GM10266 (cell line): ENCODE data around the gene AGXT.

Experiments used
- DNase-seq: peaks from one replicate; pipeline ENCODE4 v3.0.0; 2012; ENCODE audit errors: extremely low spot score
- TF ChIP-seq, protein P1 (sequence below): IDR thresholded peaks from 2 replicates; pipeline ENCODE4 v1.5.1; 2012; ENCODE audit warnings: mild to moderate bottlenecking, low read depth; ENCODE audit not compliant: control insufficient read depth, insufficient read depth; ENCODE audit errors: missing control alignments

AGXT gene

DNA sequence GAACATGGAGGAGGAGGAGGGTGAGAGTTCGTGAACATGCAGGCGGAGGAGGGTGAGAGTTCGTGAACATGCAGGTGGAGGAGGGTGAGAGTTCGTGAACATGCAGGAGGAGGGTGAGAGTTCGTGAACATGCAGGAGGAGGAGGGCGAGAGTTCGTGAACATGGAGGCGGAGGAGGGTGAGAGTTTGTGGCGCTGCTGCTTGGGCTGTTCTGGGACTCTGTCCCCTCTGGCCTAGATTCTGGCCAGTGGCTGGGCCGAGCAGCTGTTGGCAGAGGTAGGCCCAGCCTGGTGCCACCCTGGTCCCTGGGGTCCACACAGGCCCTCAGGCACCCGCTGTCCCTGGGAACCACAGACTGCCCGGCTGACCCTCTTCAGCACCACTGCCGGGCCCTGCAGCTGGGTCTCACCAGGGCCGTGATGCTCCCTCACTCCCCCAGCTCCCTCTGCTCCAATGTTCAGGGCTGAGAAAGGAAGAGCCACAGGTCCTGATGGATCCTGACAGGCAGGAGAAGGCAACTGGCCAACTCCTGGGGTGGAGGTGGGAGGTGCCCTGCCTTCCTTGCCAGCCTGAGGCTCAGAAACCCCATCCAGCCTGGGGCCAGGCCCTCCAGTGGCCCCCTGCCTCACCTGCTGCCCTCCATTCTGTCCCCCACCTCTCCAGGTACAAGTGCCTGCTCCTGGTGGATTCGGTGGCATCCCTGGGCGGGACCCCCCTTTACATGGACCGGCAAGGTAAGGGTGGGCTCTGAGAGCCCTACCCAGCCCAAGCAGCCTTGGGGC lies 3.9 kb downstream of the AGXT start:
- DNase-seq: no peak
- TF ChIP-seq, protein P1, sequence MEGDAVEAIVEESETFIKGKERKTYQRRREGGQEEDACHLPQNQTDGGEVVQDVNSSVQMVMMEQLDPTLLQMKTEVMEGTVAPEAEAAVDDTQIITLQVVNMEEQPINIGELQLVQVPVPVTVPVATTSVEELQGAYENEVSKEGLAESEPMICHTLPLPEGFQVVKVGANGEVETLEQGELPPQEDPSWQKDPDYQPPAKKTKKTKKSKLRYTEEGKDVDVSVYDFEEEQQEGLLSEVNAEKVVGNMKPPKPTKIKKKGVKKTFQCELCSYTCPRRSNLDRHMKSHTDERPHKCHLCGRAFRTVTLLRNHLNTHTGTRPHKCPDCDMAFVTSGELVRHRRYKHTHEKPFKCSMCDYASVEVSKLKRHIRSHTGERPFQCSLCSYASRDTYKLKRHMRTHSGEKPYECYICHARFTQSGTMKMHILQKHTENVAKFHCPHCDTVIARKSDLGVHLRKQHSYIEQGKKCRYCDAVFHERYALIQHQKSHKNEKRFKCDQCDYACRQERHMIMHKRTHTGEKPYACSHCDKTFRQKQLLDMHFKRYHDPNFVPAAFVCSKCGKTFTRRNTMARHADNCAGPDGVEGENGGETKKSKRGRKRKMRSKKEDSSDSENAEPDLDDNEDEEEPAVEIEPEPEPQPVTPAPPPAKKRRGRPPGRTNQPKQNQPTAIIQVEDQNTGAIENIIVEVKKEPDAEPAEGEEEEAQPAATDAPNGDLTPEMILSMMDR: no peak

DNA sequence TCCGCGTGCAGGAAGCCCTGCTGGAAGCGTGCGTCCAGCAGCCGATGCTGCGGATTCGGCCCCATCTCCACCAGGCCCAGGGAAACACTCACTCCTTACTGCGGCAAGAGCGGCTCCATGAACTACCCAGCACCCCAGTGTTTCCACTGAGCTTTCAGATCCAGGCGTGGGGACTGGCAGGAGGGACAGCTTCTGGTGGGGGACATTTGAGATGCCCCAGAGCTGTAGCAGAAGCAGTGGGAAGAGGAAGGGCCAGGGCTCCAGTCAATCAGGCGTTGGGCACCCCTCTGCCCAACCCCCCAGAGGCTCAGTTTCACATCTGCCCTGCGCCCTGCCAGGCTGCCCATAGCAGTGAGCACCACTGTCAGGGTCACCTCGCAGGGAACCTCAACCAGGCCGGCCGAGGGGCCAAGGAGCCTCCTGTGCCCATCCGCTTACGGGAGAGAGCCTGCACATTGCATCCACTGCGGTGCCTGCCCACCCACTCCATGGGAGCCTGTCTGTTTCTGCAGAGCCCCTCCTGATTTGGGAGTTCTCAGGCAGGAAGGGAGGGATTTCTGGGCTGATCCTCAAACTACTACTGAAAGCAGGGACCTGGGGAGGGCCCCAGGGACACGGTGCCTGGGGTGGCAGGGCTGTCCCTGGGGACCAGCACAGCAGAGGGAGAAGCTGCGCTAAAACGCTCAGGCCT lies 4.6 kb downstream of the AGXT start:
- TF ChIP-seq, protein P1: no peak
- no peak for DNase-seq

DNA sequence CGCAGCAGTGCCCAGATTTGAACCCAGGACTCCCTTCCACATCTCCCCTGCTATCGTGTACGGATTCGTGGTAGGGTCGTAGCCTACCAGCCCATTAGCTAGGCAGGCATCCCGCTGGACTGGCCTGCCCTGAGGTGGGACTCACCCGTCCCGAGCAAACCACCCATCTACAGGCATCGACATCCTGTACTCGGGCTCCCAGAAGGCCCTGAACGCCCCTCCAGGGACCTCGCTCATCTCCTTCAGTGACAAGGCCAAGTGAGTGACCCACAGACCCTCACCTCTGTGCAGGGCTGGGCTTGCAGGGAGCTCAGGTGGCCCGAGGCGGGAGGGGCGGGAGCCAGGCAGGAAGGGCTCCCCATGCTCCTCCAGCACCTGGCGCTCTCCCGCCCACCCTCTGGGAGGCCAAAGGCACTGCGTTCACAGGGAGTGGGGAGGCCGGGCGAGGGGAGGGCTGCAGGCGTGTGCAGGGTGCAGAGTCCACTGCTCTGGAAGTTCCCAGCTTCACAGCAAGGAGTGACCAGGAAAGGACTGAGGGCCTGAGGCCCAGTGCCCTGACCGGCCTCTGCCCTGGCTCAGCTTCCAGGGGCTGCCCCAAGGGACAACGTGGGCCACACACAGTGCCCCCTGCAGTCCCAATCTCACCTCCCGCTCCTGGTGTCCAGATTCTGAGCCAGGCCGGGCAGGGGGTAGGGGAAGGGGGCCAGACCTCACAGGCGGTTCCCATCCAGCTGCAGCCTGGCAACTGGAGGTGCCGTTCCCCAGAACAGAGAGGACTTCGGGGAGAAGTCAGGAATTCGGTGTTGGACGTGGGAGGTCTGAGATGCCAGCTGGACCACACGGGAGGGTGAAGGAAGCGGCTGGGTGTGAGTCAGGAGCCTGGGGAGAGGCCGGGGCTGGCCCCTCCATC lies 5.4 kb downstream of the AGXT start:
- TF ChIP-seq, protein P1: no peak
- no peak for DNase-seq

DNA sequence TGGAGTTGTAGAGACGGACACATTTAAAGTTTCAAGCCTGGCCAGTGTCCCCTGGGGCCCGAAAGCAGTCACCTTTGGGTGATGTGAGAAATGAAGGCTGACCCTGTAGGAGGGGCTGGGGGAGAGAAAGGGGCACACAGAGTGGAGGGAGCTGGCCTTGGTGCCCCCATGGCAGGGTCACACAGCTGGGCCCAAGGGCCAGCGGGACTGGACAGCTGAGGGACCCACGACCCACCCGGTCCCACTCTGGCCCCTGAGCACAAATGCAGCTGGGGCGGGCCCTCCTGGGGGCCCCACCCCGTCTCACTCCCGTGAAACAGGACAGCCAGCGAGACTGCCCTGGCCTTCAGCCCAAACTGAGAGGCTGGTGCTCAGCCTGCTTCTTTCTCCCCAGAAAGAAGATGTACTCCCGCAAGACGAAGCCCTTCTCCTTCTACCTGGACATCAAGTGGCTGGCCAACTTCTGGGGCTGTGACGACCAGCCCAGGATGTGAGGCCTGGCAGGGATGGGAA lies 6.1 kb downstream of the AGXT start:
- TF ChIP-seq, protein P1: no peak
- DNase-seq: no peak

GRCh38 chr2:240875228-240876034 lies 6.8 kb downstream of the AGXT start:
- no peak for DNase-seq
- TF ChIP-seq, protein P1: no peak

DNA sequence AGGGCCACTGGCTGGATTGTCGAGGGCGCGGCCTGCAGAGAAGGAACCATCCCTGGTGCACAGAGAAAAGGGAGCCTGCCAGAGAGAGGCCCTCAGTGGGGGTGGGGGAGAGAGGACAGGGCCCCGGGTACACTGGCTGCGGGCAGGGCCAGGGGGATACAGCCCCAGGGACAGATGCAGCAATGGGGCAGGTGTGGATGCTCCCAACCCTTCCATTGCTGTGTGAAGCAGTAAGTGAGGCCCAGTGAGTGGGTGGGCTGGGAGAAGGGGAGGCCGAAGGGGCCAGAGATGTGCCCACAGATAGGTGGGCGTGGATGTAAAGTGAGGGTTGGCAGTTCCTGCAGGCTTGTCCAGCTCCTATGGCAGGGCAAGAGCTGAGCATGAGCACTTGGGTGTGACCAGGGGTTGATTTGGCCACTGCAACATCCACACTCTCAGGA lies 7.4 kb downstream of the AGXT start:
- no peak for DNase-seq
- TF ChIP-seq, protein P1: no peak
